Fibroblast of lung (primary cell): ENCODE data around the gene KIAA2012. TPM values are rescaled to one million over a fixed set of nuclear protein-coding genes. Genes with fewer than 3 reads are reported as not detected.

Experiments
- DNase-seq, 2 donors: peaks; one replicate each; pipeline versions ENCODE4 v3.0.0 to v3.0.0-alpha.2; 2010; ENCODE audit warnings: low read depth in 2 of 2
- H2AFZ ChIP-seq: 2 replicates; pipeline ENCODE4 v1.5.1; 2012; ENCODE audit warnings: low read length, control low read depth, inconsistent platforms
- H3K27ac ChIP-seq: 2 replicates; pipeline ENCODE4 v1.5.1; 2011; ENCODE audit warnings: low read length, control low read depth; ENCODE audit not compliant: insufficient read depth
- H3K27me3 ChIP-seq: 2 replicates; pipeline ENCODE4 v1.5.1; 2011; ENCODE audit warnings: mild to moderate bottlenecking, low read length; ENCODE audit not compliant: control insufficient read depth, insufficient read depth
- H3K36me3 ChIP-seq: 2 replicates; pipeline ENCODE4 v1.5.1; 2011; ENCODE audit warnings: low read length; ENCODE audit not compliant: control insufficient read depth, insufficient read depth
- H3K4me1 ChIP-seq: 2 replicates; pipeline ENCODE4 v1.5.1; 2011; ENCODE audit warnings: low read length; ENCODE audit not compliant: control insufficient read depth, insufficient read depth; ENCODE audit errors: extremely low read depth
- H3K4me2 ChIP-seq: 2 replicates; pipeline ENCODE4 v1.5.1; 2011; ENCODE audit warnings: low read length, control low read depth; ENCODE audit not compliant: insufficient read depth; ENCODE audit errors: extremely low read depth
- H3K4me3 ChIP-seq, 4 experiments: fragments of 200-600 bp in 1 of 4; sonication (generic) in 1 of 4; replicated peaks in 1 of 4; 2 replicates each; pipeline ENCODE4 v1.5.1; 2011 to 2016; ENCODE audit warnings: low read length in 4 of 4, low read depth in 3 of 4, mild to moderate bottlenecking in 3 of 4, control low read depth in 2 of 4, inconsistent platforms in 1 of 4, mixed read lengths in 1 of 4; ENCODE audit not compliant: insufficient read depth in 1 of 4; ENCODE audit errors: control extremely low read depth in 1 of 4
- H3K79me2 ChIP-seq: 2 replicates; pipeline ENCODE4 v1.5.1; 2012; ENCODE audit warnings: mild to moderate bottlenecking, low read length, inconsistent platforms; ENCODE audit not compliant: control insufficient read depth, insufficient read depth
- H3K9ac ChIP-seq: 2 replicates; pipeline ENCODE4 v1.5.1; 2011; ENCODE audit warnings: mild to moderate bottlenecking, low read length, control low read depth; ENCODE audit not compliant: insufficient read depth
- H3K9me3 ChIP-seq: 2 replicates; pipeline ENCODE4 v1.5.1; 2012; ENCODE audit warnings: low read depth, low read length; ENCODE audit not compliant: control insufficient read depth, insufficient read depth
- H4K20me1 ChIP-seq: 2 replicates; pipeline ENCODE4 v1.5.1; 2011; ENCODE audit warnings: low read length; ENCODE audit not compliant: control insufficient read depth, insufficient read depth; ENCODE audit errors: extremely low read depth
- CTCF ChIP-seq, 2 donors: IDR thresholded peaks in 1 of 2; conservative IDR thresholded peaks in 1 of 2; 1 replicate in 1 of 2; 2 replicates in 1 of 2; pipeline ENCODE4 v1.5.1; 2011 to 2012; ENCODE audit warnings: low read length in 2 of 2, control low read depth in 1 of 2, inconsistent platforms in 1 of 2, low read depth in 1 of 2, mild to moderate bottlenecking in 1 of 2
- EZH2 ChIP-seq: IDR thresholded peaks from 2 replicates; pipeline ENCODE4 v1.5.1; 2012; ENCODE audit warnings: low read length, control low read depth, mild to moderate bottlenecking; ENCODE audit errors: missing control alignments
- polyA plus RNA-seq, 2 donors: library from polyadenylated mRNA; depleted of rRNA in 1 of 2; stranded (reverse) in 1 of 2; unstranded in 1 of 2; fragments of >200 nt; gene quantifications; 2 replicates each; pipeline ENCODE4 v1.2.1, GENCODE V29; 2011 to 2012; ENCODE audit warnings: missing spikeins in 1 of 2
- total RNA-seq: library from RNA; depleted of rRNA; stranded (reverse); fragments of >200 nt; gene quantifications from 2 replicates; pipeline ENCODE4 v1.2.1, GENCODE V29; 2014

The KIAA2012 gene
- total and polyA plus RNA-seq, 2 donors (not counting 1 experiment from before 2014, with no cell fraction given): 0.09 TPM; not detected in 1

GRCh38 chr2:202066875-202067274 is 6.2 kb upstream of the KIAA2012 start:
- TF ChIP-seq EZH2 (no peak), CTCF (conservative IDR thresholded peaks at IDR 0.05 in 1 of 2, IDR thresholded peaks at IDR 0.05 in 1 of 2; ENCODE audit: low read depth in 1 of 2, low read length in 2 of 2) (no peak)
- no peak for DNase-seq
- Histone ChIP-seq H3K4me3 (no peak overlapping the region), H3K27me3 (no peaks in the 10 kb centered on the region), H3K9ac (no peak overlapping the region), H3K9me3 (no peaks in the 10 kb centered on the region), H3K4me1 (peaks cover 5% of the 10 kb centered on the region), H3K36me3 (no peaks in the 10 kb centered on the region), H2AFZ (no peak overlapping the region), H3K4me2 (no peak overlapping the region), H4K20me1 (no peaks in the 10 kb centered on the region), H3K79me2 (no peaks in the 10 kb centered on the region), H3K27ac (no peak overlapping the region)

GRCh38 chr2:202067589-202067988 is 5.5 kb upstream of the KIAA2012 start:
- Histone ChIP-seq H3K4me2 (no peak overlapping the region), H3K4me1 (peaks cover 5% of the 10 kb centered on the region), H2AFZ (no peak overlapping the region), H3K27me3 (no peaks in the 10 kb centered on the region), H4K20me1 (no peaks in the 10 kb centered on the region), H3K36me3 (no peaks in the 10 kb centered on the region), H3K27ac (no peak overlapping the region), H3K79me2 (no peaks in the 10 kb centered on the region), H3K9me3 (no peaks in the 10 kb centered on the region), H3K9ac (no peak overlapping the region), H3K4me3 (no peak overlapping the region)
- no peak for DNase-seq
- TF ChIP-seq CTCF (conservative IDR thresholded peaks at IDR 0.05 in 1 of 2, IDR thresholded peaks at IDR 0.05 in 1 of 2; ENCODE audit: low read depth in 1 of 2, low read length in 2 of 2) (no peak), EZH2 (no peak)

- H3K4me1 ChIP-seq: peaks cover under 1% of the 10 kb centered on the region
- no peak overlapping the region for H3K4me2 ChIP-seq
- no peak overlapping the region for H3K27ac ChIP-seq
- H4K20me1 ChIP-seq: no peaks in the 10 kb centered on the region
- no peak overlapping the region for H2AFZ ChIP-seq
- H3K9ac ChIP-seq: no peak overlapping the region
- TF ChIP-seq CTCF (conservative IDR thresholded peaks at IDR 0.05 in 1 of 2, IDR thresholded peaks at IDR 0.05 in 1 of 2; ENCODE audit: low read depth in 1 of 2, low read length in 2 of 2) (no peak), EZH2 (no peak)
- no peaks in the 10 kb centered on the region for H3K9me3 ChIP-seq
- no peaks in the 10 kb centered on the region for H3K79me2 ChIP-seq
- H3K4me3 ChIP-seq: no peak overlapping the region
- no peak for DNase-seq
- H3K36me3 ChIP-seq: no peaks in the 10 kb centered on the region
- no peaks in the 10 kb centered on the region for H3K27me3 ChIP-seq
Measured at GRCh38 chr2:202069170-202070067, 3.6 kb upstream of the KIAA2012 start.
